22Rv1 (cell line): ENCODE results near the gene ATRN.

Source experiments
- CTCF ChIP-seq: fragments of 450-650 bp; IDR thresholded peaks from 2 replicates; pipeline ENCODE4 v1.5.1; 2017; ENCODE audit warnings: mild to moderate bottlenecking
- ZFX ChIP-seq: fragments of 450-650 bp; IDR thresholded peaks from 2 replicates; pipeline ENCODE4 v1.6.1; 2017; ENCODE audit warnings: antibody characterized with exemption, borderline replicate concordance

GRCh38 chr20:3454831-3455230 lies 16.0 kb upstream of the ATRN start:
- TF ChIP-seq CTCF (no peak), ZFX (no peak)
